Cerebellar cortex (tissue), 1 donor: Measurements from ENCODE around the gene SPRING1.

Experiments used
- DNase-seq: peaks from one replicate; pipeline ENCODE4 v3.0.0-alpha.2; 2015; ENCODE audit warnings: low spot score

Gene SPRING1

GRCh38 chr12:116739381-116739887 is 1.6 kb upstream of the SPRING1 start:
- DNase-seq, result no peak

DNA sequence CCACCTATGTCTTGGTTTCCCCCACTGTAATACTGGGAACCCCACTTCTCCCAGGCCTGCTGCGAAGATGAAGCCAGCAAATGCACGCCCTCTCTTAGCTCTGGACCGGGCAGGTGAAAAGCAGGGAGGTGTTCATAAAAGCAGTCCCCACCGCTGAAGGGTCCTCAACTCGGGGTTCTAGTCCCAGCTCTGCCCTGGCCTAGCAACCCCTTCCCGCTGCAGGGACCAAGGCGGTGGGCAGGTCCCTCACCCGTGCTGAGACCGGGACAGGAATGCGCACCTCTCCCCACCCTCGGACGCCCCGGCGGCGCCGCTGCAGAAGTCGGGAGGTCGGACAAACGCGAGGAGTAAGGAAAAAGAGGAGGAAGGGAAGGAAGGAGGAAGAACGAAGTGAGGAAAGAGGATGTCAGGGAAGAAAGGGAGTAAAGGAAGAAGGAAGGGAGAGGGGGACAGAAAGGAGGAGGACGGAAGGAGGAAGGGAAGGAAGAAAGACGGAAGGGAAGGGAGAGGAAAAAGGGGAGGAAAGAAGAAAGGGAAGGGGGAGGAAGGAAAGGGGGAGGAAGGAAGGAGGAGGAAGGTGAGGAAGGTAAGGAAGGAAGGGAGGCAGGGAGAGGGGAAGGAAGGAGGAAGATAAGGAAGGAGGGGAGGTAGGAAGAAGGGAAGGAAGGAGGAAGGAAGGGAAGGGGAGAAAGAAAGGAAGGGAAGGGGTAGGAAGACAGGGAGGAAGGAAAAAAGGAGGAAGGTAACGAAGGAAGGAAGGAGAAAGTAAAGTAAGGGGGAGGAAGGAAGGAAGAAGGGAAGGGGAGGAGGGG is 701 bp downstream of the SPRING1 start:
- DNase-seq, result no peak

DNA sequence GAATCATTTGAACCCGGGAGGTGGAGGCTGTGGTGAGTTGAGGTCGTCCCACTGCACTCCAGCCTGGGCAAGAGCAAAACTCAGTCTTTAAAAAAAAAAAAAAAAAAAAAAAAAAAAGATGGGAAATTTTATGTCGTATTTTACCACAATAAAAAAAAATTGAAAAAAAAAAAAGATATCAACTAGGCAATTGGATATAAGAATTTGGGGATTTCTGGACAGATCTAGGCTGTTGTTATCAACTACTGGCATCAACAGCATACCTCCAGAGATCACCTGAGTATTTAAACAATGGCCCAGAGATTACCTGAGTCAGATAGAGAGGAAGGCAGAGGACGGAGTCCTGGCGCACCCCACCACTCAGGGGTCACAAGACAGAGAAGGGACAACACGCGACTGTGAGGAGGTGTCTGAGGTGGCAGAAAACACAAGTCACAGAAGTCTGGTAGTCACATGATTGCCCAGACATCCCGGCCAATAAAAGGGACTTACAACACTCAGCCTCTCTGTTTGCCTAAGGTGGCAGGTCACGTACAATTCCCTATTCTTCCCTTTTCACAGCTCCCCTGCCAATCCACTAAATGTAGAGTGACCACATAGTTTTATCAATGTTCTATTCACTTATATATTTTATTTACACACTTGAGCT is 1.8 kb downstream of the SPRING1 start:
- no peak for DNase-seq

DNA sequence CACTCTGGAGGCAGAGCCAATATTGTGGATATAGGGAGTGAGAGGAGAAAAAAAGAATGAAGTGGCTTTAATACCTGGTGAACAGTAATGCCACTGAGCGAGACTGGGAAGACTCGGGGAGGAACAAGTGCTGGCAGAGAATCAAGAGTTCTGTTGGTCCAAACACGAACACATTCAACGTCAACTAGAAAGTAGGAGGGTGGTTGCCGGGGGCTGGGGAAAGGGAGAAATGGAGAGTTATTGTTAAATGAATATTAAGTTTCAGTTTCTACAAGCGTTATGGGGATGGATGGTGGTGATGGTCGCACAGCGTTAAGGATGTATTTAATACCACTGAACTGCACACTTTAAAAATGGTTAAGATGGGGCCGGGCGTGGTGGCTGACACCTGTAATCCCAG is 2.8 kb downstream of the SPRING1 start:
- no peak for DNase-seq

- no peak for DNase-seq
Observed at GRCh38 chr12:116734156-116734768, 3.6 kb downstream of the SPRING1 start.

DNA sequence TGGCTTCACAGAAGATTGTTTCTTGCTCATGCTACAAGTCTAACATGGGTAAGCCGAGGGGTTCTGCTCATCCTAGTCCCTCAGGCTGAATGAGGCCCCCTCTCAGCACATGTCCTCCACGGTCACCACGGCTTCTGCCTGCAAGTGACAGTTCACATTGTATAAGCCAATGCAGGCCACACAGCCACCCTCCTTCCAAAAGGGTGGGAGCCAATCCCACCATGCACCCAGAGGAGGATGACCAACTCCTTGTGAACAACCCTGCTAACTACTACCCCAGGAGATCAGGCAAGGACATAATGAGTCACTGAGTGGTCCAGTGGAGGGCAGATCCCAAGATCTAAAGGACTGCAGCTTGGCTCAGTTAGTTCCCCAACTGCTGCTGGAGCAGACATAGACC is 6.1 kb downstream of the SPRING1 start:
- no peak for DNase-seq

DNA sequence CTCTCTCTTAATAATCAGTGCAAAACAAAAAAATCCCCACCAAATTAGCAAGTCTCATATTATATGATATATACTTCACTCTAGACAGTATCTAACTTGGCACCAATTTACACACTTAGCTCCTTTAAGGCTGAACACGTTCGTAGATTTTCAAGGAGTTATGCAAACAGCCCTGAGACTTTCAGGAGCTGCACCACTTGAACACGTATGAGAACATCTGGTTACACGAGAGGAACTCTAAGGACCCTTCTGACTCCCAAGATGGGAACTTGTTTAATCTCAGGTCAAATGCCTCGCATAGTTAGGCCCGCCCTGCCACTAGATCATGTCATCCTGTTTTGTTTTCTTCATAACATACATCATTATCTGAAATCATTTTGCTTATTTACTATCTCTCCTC is 10.0 kb downstream of the SPRING1 start:
- DNase-seq, result no peak

GRCh38 chr12:116727261-116727660 is 10.6 kb downstream of the SPRING1 start:
- DNase-seq, result no peak

- DNase-seq, result no peak
Observed at GRCh38 chr12:116726694-116727093, 11.2 kb downstream of the SPRING1 start.

- no peak for DNase-seq
Observed at GRCh38 chr12:116722245-116722644, 15.6 kb downstream of the SPRING1 start.

- no peak for DNase-seq
Observed at GRCh38 chr12:116719731-116720528, 17.9 kb downstream of the SPRING1 start.

- DNase-seq, result no peak
Observed at GRCh38 chr12:116718655-116719454, 19.0 kb downstream of the SPRING1 start.

DNA sequence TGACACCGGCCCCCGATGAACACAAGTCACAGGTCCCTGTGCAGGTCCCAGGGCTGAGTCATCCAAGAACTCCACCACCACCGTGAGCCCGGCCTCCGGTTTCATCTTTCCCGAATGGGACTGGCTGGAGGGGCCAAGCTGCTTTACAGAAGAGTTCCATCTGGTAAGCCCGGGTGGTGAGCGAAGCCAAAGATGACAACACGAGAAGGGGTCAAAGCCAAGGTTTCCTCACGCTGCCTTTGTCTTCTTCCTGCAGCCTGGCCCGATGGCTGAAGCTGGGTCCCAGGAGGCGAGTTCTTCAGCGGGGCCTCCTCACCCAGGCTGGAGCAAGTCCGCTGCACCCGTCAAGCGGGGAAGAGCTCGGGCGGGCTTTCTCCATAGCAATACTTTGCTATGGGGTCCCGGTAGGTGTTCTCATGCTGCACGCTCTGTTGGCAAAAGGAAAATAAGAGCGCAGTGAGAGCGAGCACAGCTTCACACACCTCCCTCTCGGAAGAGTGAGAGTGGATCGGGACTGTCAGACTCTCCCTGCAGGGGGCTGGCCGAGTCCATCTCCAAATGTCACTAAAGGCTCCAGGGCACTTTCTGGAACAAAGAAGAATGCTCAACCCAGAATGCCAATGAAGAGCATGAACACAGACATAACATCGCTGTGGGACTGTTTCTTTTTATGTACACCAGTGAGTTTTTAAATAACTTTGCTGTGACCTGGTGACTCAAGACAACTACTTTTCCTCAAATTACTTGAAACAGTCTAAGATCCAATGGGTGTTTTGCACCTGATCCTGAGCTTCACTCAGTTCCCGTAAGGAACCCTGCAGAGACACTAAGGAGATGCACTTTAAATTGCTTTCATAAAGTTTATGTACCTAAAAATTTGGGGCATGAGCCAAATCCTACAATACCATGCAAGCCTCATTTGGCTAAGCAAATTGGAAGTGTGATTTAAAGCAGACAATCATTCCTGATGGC is 20.1 kb downstream of the SPRING1 start:
- peak; percentile 86 for DNase-seq

DNA sequence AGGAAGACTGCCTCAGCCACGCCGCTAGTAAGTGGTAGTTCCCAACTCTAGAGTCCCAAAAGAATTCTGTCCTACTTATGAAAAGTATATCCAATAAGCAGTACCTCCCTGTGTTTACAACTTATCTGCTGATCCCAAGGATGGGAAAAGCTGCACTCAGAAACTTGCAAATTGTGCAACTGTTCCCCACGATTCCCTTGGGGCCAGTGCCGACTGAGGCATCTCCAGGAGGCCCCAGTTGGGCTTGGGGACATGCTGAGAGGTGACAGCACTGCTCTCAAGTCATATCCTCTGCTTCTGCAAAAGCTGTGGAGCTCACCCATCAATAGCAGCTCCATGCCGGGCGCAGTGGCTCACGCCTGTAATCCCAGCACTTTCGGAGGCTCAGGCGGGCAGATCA is 23.7 kb downstream of the SPRING1 start:
- DNase-seq, result no peak

GRCh38 chr12:116713527-116713926 is 24.3 kb downstream of the SPRING1 start:
- DNase-seq, result no peak

DNA sequence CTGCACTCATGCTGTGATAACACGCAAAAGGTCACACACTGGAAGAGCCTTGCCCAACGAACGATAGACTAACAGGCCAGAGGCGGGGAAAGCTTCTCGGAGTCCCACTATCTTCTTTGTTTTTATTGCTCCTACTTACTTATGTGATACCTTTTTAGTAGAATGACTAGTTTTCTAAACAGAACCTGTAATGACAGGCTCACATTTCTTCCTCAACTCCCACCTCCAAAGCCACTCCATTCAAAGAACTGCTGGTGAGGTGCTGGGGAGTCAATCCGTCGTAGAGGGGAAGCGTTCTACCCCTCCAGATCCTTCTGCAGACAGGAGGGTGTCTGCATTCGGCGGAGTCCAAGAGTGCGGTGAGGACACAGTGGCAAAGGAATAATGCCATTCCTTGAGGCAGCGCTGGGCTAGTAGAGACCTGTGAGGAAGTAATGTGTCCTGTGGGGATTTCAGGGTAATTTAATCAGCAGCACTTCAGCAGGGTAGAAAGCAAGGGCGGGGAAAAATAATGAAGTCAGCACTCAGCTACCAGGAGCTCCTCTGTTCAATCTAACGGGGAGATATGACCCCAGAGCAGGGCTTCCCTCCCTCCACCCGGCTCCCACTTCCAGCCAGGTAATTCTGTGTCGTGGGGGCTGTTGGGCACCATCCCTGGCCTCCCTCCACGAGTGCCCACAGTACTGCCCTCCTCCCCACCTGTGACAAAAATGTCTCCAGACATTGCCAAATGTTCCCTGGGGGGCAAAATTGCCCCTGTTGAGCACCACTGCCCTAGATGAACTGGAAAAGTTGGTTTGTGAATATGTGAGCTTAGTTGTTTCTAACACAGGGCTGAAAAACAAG is 25.2 kb downstream of the SPRING1 start:
- DNase-seq, result no peak

GRCh38 chr12:116710370-116711150 is 27.3 kb downstream of the SPRING1 start:
- DNase-seq, result no peak

GRCh38 chr12:116709768-116710167 is 28.1 kb downstream of the SPRING1 start:
- DNase-seq, result no peak
